ENCODE measurements around the gene ANO2. TPM values are rescaled to one million over a fixed set of nuclear protein-coding genes. Genes with fewer than 3 reads are reported as not detected.
"Not testable (repeated sequence)": the region's sequence is repeated elsewhere in the genome, so short reads cannot be mapped to it uniquely, and the experiment has no call there.

Gene ANO2
- total RNA-seq, 2 donors from 2014 or later, result 6.7 to 18.5 TPM

DNA sequence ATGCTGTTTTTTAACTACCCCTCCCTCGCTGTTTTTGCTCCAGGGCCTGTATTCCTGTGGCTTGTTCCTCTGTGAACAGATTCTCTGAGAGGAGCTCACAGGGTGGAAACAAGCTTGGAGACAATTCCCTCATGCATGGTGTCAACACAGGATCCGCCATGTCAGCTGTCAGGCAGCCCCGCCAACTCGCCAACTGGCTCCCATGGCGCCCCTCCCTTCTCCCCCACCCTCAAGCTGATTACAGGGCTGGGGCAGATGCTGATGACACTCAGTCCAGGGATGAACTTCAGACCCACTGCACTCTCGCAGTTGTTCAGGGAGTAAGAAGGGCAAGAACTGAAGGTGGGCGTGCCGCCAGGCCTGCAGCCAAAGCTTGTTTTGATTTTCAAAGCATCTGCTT, 283.2 kb downstream of the ANO2 start:
- Histone ChIP-seq H3K9me3 (no peaks in the 10 kb centered on the region), H3K36me3 (no peaks in the 10 kb centered on the region), H3K27me3 (replicated peaks; ENCODE audit: insufficient read depth) (no peaks in the 10 kb centered on the region), H3K4me3 (no peak overlapping the region), H3K27ac (no peak overlapping the region), H3K4me1 (ENCODE audit: control insufficient read depth in 1 of 2, low read depth in 2 of 2) (peaks cover 0 to 9% of the 10 kb centered on the region in 2 donors)
- TF ChIP-seq, protein P1, sequence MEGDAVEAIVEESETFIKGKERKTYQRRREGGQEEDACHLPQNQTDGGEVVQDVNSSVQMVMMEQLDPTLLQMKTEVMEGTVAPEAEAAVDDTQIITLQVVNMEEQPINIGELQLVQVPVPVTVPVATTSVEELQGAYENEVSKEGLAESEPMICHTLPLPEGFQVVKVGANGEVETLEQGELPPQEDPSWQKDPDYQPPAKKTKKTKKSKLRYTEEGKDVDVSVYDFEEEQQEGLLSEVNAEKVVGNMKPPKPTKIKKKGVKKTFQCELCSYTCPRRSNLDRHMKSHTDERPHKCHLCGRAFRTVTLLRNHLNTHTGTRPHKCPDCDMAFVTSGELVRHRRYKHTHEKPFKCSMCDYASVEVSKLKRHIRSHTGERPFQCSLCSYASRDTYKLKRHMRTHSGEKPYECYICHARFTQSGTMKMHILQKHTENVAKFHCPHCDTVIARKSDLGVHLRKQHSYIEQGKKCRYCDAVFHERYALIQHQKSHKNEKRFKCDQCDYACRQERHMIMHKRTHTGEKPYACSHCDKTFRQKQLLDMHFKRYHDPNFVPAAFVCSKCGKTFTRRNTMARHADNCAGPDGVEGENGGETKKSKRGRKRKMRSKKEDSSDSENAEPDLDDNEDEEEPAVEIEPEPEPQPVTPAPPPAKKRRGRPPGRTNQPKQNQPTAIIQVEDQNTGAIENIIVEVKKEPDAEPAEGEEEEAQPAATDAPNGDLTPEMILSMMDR (IDR thresholded peaks at IDR 0.05), result no peak
- DNase-seq (ENCODE audit: low spot score) (no peak), ATAC-seq (ENCODE audit: insufficient number of reproducible peaks, low FRiP score, low read depth) (no peak)

DNA sequence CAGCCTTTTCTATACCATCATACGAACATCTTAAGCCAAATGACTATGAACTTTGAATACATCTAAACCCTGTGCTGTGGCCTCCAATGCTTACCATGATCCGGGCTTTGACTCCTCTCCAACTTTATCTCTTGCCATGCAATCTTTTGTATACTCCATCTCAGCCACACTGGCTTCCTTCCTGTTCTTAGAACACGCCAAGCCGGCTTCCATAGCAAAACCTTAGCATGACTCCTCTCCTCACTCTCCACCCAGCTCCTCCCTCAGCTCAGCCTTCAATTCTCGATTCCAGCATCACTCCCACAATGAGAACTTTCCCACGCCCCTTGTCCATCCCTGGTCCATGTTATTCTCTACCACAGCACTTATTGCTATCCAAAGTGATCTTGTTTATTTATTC, 284.8 kb downstream of the ANO2 start:
- ATAC-seq (ENCODE audit: insufficient number of reproducible peaks, low FRiP score, low read depth), result no peak
- no peaks in the 10 kb centered on the region for H3K36me3 ChIP-seq

DNA sequence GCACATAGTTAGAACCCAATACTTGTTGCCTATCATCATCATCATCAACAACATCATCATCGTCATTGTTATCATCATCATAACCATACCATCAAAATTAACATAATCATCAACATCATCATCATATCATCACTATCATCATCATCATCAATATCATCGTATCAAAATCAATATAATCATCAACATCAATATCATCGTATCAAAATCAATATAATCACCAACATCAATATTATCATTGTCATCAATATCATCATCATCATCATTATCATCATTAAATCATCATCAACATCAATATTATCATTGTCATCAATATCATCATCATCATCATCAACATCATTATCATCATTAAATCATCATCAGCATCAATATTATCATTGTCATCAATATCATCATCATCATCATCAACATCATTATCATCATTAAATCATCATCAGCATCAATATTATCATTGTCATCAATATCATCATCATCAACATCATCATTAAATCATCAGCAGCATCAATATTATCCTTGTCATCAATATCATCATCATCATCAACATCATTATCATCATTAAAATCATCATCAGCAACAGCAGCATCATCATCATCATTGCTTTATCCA, 286.6 kb downstream of the ANO2 start:
- H3K36me3 ChIP-seq; H3K9me3 ChIP-seq; H3K4me3 ChIP-seq; DNase-seq (ENCODE audit: low spot score); ATAC-seq (ENCODE audit: insufficient number of reproducible peaks, low FRiP score, low read depth); H3K4me1 ChIP-seq (ENCODE audit: control insufficient read depth in 1 of 2, low read depth in 2 of 2); H3K27me3 ChIP-seq (replicated peaks; ENCODE audit: insufficient read depth); H3K27ac ChIP-seq: not testable (repeated sequence)

More for the DNA sequence above, 284.8 kb downstream of the ANO2 start:
- no peak overlapping the region for H3K27ac ChIP-seq
- no peaks in the 10 kb centered on the region for H3K9me3 ChIP-seq
- TF ChIP-seq, protein P1 (IDR thresholded peaks at IDR 0.05), result no peak
- no peak for DNase-seq (ENCODE audit: low spot score)
- H3K4me3 ChIP-seq, result no peak overlapping the region
- H3K4me1 ChIP-seq (ENCODE audit: control insufficient read depth in 1 of 2, low read depth in 2 of 2), result no peaks in the 10 kb centered on the region
- no peaks in the 10 kb centered on the region for H3K27me3 ChIP-seq (replicated peaks; ENCODE audit: insufficient read depth)

DNA sequence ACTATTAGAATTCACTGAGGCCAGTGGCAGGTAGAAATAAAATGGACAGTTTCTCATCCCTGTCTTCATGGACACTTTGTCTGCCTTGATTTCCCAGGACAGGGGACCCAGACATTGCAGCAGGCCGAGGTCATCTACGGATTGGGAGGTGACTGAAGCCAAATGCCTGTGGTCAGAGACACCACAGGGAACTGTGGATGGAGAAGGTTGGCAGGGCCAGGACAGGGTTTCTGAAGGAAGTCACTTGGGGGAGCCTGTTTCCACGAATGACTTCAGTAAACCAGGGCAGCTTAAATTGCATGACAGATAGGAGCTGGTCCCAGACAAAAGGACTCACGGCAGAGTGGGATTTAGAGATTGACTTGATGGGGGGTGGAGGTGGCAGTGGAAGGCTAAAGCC, 288.2 kb downstream of the ANO2 start:
- no peaks in the 10 kb centered on the region for H3K27me3 ChIP-seq (replicated peaks; ENCODE audit: insufficient read depth)
- no peaks in the 10 kb centered on the region for H3K9me3 ChIP-seq
- no peaks in the 10 kb centered on the region for H3K36me3 ChIP-seq
- no peak overlapping the region for H3K4me3 ChIP-seq
- no peak overlapping the region for H3K27ac ChIP-seq
- no peaks in the 10 kb centered on the region for H3K4me1 ChIP-seq (ENCODE audit: control insufficient read depth in 1 of 2, low read depth in 2 of 2)
- ATAC-seq (ENCODE audit: insufficient number of reproducible peaks, low FRiP score, low read depth), result no peak
- DNase-seq (ENCODE audit: low spot score), result no peak
- TF ChIP-seq, protein P1 (IDR thresholded peaks at IDR 0.05), result no peak

DNA sequence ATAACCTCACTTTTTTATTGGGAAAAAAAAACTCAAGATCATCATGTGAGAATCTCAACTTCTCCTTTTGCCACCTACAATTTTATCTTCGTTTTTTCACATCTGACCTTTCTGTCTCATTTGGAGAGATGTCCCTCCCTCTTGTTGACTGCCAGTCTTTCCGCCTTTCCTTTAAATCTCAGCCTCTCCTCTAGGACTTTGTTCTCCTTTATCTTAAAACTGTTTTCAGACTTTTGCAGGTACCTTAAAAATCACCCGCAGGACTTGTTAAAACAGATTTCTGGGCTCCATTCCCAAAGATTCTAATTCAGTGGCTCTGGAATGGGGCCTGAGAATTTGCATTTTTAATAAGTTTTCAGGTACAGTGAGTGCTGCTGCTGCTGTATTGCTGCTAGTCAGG, 289.9 kb downstream of the ANO2 start:
- Histone ChIP-seq H3K4me1 (ENCODE audit: control insufficient read depth in 1 of 2, low read depth in 2 of 2) (no peaks in the 10 kb centered on the region), H3K27me3 (replicated peaks; ENCODE audit: insufficient read depth) (no peaks in the 10 kb centered on the region), H3K27ac (no peak overlapping the region), H3K36me3 (no peaks in the 10 kb centered on the region), H3K9me3 (no peaks in the 10 kb centered on the region), H3K4me3 (no peak overlapping the region)
- TF ChIP-seq, protein P1 (IDR thresholded peaks at IDR 0.05), result no peak
- no peak for ATAC-seq (ENCODE audit: insufficient number of reproducible peaks, low FRiP score, low read depth)
- no peak for DNase-seq (ENCODE audit: low spot score)

DNA sequence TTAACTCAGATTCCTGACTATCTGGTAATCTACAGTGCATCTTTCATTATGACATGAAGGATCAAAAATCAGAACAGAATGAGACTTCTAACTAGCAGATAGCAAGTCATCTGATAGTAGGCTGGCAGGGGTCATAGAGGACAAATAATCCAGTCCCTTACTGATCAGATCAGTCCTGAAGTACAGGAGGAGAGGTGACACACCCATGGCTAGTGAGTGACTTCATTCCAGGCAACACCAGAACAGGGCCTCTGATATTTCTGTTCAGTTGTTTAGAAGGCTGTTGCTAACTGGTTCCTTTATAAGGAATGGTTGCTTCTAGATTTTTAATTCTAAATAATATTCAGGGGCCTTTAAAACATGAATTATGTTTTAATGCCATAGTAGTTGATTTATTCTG, 291.0 kb downstream of the ANO2 start:
- Histone ChIP-seq H3K9me3 (no peaks in the 10 kb centered on the region), H3K4me3 (no peak overlapping the region)
- ATAC-seq (ENCODE audit: insufficient number of reproducible peaks, low FRiP score, low read depth), result no peak

More for the DNA sequence above, 291.0 kb downstream of the ANO2 start:
- TF ChIP-seq, protein P1 (IDR thresholded peaks at IDR 0.05), result no peak
- no peak for DNase-seq (ENCODE audit: low spot score)
- H3K27ac ChIP-seq, result no peak overlapping the region
- H3K4me1 ChIP-seq (ENCODE audit: control insufficient read depth in 1 of 2, low read depth in 2 of 2), result no peaks in the 10 kb centered on the region
- no peaks in the 10 kb centered on the region for H3K36me3 ChIP-seq
- no peaks in the 10 kb centered on the region for H3K27me3 ChIP-seq (replicated peaks; ENCODE audit: insufficient read depth)

Data from thoracic aorta (tissue), 2 donors.